Measurements from ENCODE around the gene RAB26. TPM values are rescaled to one million over a fixed set of nuclear protein-coding genes. Genes with fewer than 3 reads are reported as not detected.

Gene RAB26
- total RNA-seq, 4 donors from 2014 or later, result 17.9 to 33.8 (median 24.3) TPM

DNA sequence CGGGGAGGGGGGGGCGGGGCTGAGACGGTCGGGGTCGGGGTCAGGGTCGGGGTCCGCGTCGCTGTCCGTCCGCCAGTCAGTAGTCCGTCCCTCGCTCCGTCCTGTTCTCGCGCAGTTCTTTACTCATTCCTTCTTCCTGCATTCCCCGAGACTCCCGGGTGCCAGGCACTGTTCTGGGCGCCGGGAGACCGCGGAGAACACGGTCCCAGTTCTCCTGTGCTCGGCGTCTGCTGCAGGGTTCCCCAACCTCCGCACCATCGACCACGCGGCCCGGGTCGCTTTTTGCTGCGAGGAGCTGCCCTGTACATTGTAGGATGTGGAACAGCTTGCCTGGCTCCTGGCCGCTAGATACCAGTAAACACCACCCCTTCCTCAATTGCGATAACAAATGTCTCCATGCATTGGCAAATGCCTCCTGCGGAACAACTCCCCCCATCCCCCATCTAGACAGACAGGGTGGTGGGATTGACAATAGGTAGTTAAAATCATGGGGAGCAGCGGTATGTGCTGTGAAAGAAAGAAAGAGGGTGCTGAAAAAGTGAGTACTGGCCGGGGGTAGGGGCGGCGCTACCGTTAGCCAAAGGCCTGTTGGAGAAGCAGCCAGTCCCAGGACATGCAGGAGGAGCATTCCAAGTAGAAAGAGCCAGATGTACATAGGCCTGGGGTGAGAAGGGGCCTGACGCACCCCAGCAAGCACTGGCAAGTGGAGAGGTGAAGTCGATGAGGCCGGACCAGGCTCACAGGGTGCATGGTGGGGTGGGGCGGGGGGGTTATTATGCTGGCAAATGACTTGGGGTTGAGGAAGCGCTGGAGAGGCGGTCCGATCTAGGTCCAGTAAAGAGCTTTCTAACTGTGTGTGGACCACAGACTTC is 7.8 kb downstream of the RAB26 start:
- peaks cover 0 to 6% (median 0%) of the 10 kb centered on the region in 3 donors for H3K36me3 ChIP-seq
- no peaks in the 10 kb centered on the region for H3K9me3 ChIP-seq
- TF ChIP-seq POLR2A (IDR thresholded peaks at IDR 0.05), result no peak
- TF ChIP-seq, protein P1, sequence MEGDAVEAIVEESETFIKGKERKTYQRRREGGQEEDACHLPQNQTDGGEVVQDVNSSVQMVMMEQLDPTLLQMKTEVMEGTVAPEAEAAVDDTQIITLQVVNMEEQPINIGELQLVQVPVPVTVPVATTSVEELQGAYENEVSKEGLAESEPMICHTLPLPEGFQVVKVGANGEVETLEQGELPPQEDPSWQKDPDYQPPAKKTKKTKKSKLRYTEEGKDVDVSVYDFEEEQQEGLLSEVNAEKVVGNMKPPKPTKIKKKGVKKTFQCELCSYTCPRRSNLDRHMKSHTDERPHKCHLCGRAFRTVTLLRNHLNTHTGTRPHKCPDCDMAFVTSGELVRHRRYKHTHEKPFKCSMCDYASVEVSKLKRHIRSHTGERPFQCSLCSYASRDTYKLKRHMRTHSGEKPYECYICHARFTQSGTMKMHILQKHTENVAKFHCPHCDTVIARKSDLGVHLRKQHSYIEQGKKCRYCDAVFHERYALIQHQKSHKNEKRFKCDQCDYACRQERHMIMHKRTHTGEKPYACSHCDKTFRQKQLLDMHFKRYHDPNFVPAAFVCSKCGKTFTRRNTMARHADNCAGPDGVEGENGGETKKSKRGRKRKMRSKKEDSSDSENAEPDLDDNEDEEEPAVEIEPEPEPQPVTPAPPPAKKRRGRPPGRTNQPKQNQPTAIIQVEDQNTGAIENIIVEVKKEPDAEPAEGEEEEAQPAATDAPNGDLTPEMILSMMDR (IDR thresholded peaks at IDR 0.05), result no peak
- H3K27ac ChIP-seq, result peak overlapping the region; percentile 78 to 92 (median 86)
- peak overlapping the region; percentile 57 to 93 (median 76) for H3K4me3 ChIP-seq
- H3K27me3 ChIP-seq, result no peaks in the 10 kb centered on the region
- DNase-seq, result peak in 1 of 3 donors; percentile 20
- H3K4me1 ChIP-seq, result peaks cover 11 to 82% (median 40%) of the 10 kb centered on the region in 4 donors

DNA sequence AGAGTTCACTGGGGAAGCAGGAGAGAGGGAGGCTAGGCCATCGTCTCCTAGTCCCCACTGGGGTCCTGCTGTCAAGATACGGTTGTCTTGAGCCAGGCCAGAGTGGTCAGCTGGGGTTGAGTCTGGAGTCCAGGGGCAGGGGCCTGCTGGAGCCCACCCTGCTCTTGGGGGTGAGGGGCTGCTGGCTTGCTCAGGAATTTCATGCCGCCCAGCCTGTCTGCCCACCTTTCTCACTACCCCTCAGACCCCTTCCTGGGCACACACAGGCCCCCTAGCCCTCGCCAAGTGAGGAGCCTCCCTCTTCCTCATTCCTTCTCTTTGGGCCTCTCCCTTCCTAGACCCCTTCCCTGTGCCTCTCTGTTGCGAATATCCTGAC is 8.4 kb downstream of the RAB26 start:
- no peak for TF ChIP-seq POLR2A (IDR thresholded peaks at IDR 0.05)
- TF ChIP-seq, protein P1 (IDR thresholded peaks at IDR 0.05), result no peak
- Histone ChIP-seq H3K27ac (peak overlapping the region; percentile 1 to 92 (median 80)), H3K4me1 (peaks cover 11 to 82% (median 39%) of the 10 kb centered on the region in 4 donors), H3K4me3 (peak overlapping the region; percentile 57 to 93 (median 76)), H3K36me3 (peaks cover 0 to under 1% (median 0%) of the 10 kb centered on the region in 3 donors), H3K27me3 (no peaks in the 10 kb centered on the region), H3K9me3 (no peaks in the 10 kb centered on the region)
- no peak for DNase-seq

DNA sequence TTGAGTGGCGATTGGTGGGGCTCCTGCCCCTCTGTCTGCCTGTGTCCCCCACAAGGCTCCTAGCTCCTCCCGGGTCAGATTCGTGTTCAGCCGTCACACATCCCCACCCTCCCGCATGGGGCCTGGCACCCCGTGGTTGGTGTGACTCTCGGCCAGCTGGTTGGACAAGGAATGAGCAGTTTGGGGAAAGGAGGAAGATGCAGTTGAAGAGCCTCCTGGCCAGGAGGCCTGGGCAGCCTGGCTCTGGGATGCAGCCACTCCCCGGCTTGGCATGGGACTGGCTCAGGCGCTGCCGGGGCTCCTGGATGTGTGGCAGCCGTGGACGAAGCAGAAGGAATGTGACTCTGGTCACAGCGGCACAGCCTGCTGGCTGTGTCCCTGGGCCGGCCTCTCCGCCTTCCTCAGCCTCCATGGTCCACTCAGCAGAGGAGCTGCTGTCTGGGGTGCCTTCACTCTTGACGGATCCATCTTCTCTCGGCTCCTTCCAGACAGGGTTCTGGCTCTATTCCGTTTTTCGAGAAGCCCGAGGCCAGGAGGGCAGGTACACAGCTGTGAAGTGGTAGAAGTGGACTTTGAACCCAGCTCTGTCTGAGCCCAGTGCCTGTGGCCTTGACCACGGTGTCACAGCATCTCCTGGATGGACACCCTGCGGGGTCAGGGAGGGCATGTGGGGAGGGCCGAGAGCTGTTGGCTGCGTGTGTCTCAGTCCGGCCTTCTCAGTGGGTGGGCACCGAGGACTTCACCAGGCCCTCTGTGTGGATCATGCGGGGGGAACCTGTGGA is 9.2 kb downstream of the RAB26 start:
- Histone ChIP-seq H3K27me3 (no peaks in the 10 kb centered on the region), H3K4me3 (peak overlapping the region in 3 of 4 donors; percentile 9 to 85 (median 57)), H3K9me3 (no peaks in the 10 kb centered on the region), H3K36me3 (no peaks in the 10 kb centered on the region), H3K4me1 (peaks cover 14 to 82% (median 35%) of the 10 kb centered on the region in 4 donors), H3K27ac (peak overlapping the region in 3 of 4 donors; percentile 78 to 92 (median 82))
- DNase-seq, result peak in 2 of 3 donors; percentile 75 to 81
- TF ChIP-seq POLR2A (IDR thresholded peaks at IDR 0.05), result no peak

DNA sequence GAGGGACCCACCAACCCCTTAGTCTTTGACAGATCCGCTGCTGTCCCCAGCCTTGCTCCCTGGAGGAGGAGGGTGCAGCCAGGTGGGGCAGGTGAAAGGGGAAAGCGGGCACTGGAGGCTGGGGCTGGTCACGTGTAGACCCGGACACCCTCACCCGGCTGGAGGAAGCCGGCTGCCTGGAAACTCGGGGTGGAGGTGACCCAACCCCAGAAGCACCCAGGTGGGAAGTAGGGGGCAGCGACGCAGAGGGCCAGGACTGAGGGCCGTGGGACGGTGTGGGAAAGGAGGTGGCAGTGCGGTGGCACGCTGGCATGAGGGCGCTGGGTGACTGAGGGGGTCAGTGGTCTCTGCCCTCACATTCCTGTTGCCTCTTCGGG is 9.8 kb downstream of the RAB26 start:
- peaks cover 14 to 82% (median 29%) of the 10 kb centered on the region in 4 donors for H3K4me1 ChIP-seq
- no peaks in the 10 kb centered on the region for H3K9me3 ChIP-seq
- H3K4me3 ChIP-seq, result no peak overlapping the region
- TF ChIP-seq POLR2A (IDR thresholded peaks at IDR 0.05), result no peak
- TF ChIP-seq, protein P1 (IDR thresholded peaks at IDR 0.05), result no peak
- H3K27me3 ChIP-seq, result no peaks in the 10 kb centered on the region
- H3K36me3 ChIP-seq, result no peaks in the 10 kb centered on the region
- DNase-seq, result no peak
- peak overlapping the region in 3 of 4 donors; percentile 78 to 92 (median 82) for H3K27ac ChIP-seq

DNA sequence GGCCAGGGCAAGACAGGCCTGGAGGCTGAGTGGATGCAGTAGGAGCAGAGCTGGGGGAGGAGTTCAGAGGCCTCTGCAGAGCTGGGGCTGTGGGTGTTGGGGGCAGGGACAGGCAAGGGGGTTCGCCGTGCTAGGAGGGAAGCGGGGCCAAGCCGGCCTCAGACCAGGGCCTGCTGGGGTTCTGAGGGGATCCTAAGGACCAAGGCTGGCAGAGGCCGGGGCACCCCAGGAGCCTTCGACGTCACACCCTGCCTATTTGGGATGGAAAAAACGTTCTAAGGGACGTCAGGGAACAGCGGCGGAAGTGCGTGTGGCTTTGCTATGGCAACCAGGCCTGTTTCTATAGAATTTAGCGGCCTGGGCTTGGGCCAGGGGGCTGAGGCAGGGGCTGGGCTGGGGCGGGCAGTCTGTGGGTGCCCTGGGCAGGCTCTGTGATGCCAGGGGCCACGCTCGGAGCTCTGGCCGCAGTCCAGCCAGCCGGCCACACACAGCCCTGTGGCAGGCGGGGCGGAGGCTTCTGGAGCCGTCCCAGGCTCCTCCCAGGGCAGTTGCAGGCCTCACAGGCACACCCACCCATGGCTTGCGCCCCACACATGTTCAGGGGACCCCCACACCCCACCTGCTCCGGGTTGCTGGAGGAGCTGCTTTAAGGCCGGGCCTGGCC is 10.9 kb downstream of the RAB26 start:
- TF ChIP-seq, protein P1 (IDR thresholded peaks at IDR 0.05), result no peak
- TF ChIP-seq POLR2A (IDR thresholded peaks at IDR 0.05), result no peak
- Histone ChIP-seq H3K36me3 (no peaks in the 10 kb centered on the region), H3K27me3 (no peaks in the 10 kb centered on the region), H3K4me3 (peak overlapping the region in 2 of 4 donors; percentile 26 to 34), H3K4me1 (peaks cover 15 to 83% (median 22%) of the 10 kb centered on the region in 4 donors), H3K27ac (peak overlapping the region; percentile 64 to 92 (median 80)), H3K9me3 (no peaks in the 10 kb centered on the region)
- DNase-seq, result peak in 1 of 3 donors; percentile 67
